ENCODE data around the gene CCDC27.
"Not testable (repeated sequence)": the region's sequence is repeated elsewhere in the genome, so short reads cannot be mapped to it uniquely, and the experiment has no call there.

CCDC27 gene

GRCh38 chr1:3721955-3722465 lies 30.2 kb upstream of the CCDC27 start:
- no peaks in the 10 kb centered on the region for H3K27me3 ChIP-seq (ENCODE audit: control insufficient read depth, insufficient read depth, low read length)
- H3K4me1 ChIP-seq: no peaks in the 10 kb centered on the region
- no peaks in the 10 kb centered on the region for H3K36me3 ChIP-seq (ENCODE audit: control insufficient read depth, insufficient read depth, low read length)
- no peak overlapping the region for H3K4me2 ChIP-seq (ENCODE audit: low read length)
- no peaks in the 10 kb centered on the region for H3K79me2 ChIP-seq
- H2AFZ ChIP-seq: no peak overlapping the region
- no peak overlapping the region for H3K27ac ChIP-seq
- no peaks in the 10 kb centered on the region for H3K9me3 ChIP-seq (ENCODE audit: control insufficient read depth, low read length)
- H3K9ac ChIP-seq: no peak overlapping the region
- H3K4me3 ChIP-seq (ENCODE audit: low read depth, low read length): no peak overlapping the region
- TF ChIP-seq CTCF (IDR thresholded peaks at IDR 0.05): no peak

- Histone ChIP-seq H3K4me2 (ENCODE audit: low read length) (no peak overlapping the region), H3K4me1 (no peaks in the 10 kb centered on the region), H2AFZ (no peak overlapping the region), H3K4me3 (ENCODE audit: low read depth, low read length) (no peak overlapping the region), H3K36me3 (ENCODE audit: control insufficient read depth, insufficient read depth, low read length) (no peaks in the 10 kb centered on the region), H3K79me2 (no peaks in the 10 kb centered on the region), H3K27ac (no peak overlapping the region), H3K9me3 (ENCODE audit: control insufficient read depth, low read length) (no peaks in the 10 kb centered on the region), H3K27me3 (ENCODE audit: control insufficient read depth, insufficient read depth, low read length) (no peaks in the 10 kb centered on the region), H3K9ac (no peak overlapping the region)
- TF ChIP-seq CTCF (IDR thresholded peaks at IDR 0.05): no peak
Measured at GRCh38 chr1:3722846-3723245, 29.4 kb upstream of the CCDC27 start.

- not testable (repeated sequence) for H3K9ac ChIP-seq; H3K27me3 ChIP-seq (ENCODE audit: control insufficient read depth, insufficient read depth, low read length); H3K79me2 ChIP-seq; H3K4me2 ChIP-seq (ENCODE audit: low read length); H3K4me3 ChIP-seq (ENCODE audit: low read depth, low read length); H3K27ac ChIP-seq; H3K9me3 ChIP-seq (ENCODE audit: control insufficient read depth, low read length); H3K4me1 ChIP-seq; H2AFZ ChIP-seq; H3K36me3 ChIP-seq (ENCODE audit: control insufficient read depth, insufficient read depth, low read length)
- TF ChIP-seq CTCF (IDR thresholded peaks at IDR 0.05): peak; percentile 91
Measured at GRCh38 chr1:3724416-3725030, 27.7 kb upstream of the CCDC27 start.

- Histone ChIP-seq H3K9me3 (ENCODE audit: control insufficient read depth, low read length) (no peaks in the 10 kb centered on the region), H2AFZ (no peak overlapping the region), H3K36me3 (ENCODE audit: control insufficient read depth, insufficient read depth, low read length) (no peaks in the 10 kb centered on the region), H3K27me3 (ENCODE audit: control insufficient read depth, insufficient read depth, low read length) (no peaks in the 10 kb centered on the region), H3K4me1 (no peaks in the 10 kb centered on the region), H3K4me2 (ENCODE audit: low read length) (no peak overlapping the region), H3K9ac (no peak overlapping the region), H3K27ac (no peak overlapping the region), H3K4me3 (ENCODE audit: low read depth, low read length) (no peak overlapping the region), H3K79me2 (no peaks in the 10 kb centered on the region)
- TF ChIP-seq CTCF (IDR thresholded peaks at IDR 0.05): no peak
Measured at GRCh38 chr1:3725366-3725765, 26.9 kb upstream of the CCDC27 start.
